BE2C (cell line): ENCODE measurements around the gene CYP19A1.

Experiments
- DNase-seq: peaks from one replicate; pipeline ENCODE4 v3.0.0-alpha.2; 2020
- H3K27me3 ChIP-seq: fragments of 250-450 bp; sonication (Bioruptor Pico); 2 replicates; pipeline ENCODE4 v1.5.1; 2020; ENCODE audit warnings: mild to moderate bottlenecking
- H3K36me3 ChIP-seq: fragments of 250-450 bp; sonication (Bioruptor Pico); 2 replicates; pipeline ENCODE4 v1.5.1; 2020; ENCODE audit warnings: mild to moderate bottlenecking
- H3K4me1 ChIP-seq: fragments of 250-450 bp; sonication (Bioruptor Pico); 2 replicates; pipeline ENCODE4 v1.5.1; 2020
- H3K4me3 ChIP-seq: 2 replicates; pipeline ENCODE4 v1.5.1; 2011; ENCODE audit warnings: low read depth, low read length
- H3K9me3 ChIP-seq: fragments of 250-450 bp; sonication (Bioruptor Pico); 2 replicates; pipeline ENCODE4 v1.5.1; 2020
- CTCF ChIP-seq: IDR thresholded peaks from 2 replicates; pipeline ENCODE4 v1.5.1; 2012; ENCODE audit warnings: mild to moderate bottlenecking, low read depth, low read length

Gene CYP19A1

GRCh38 chr15:51335087-51335486, 3.3 kb downstream of the CYP19A1 start:
- no peak for TF ChIP-seq CTCF
- Histone ChIP-seq H3K27me3 (no peaks in the 10 kb centered on the region), H3K36me3 (no peaks in the 10 kb centered on the region), H3K9me3 (no peaks in the 10 kb centered on the region), H3K4me3 (no peak overlapping the region), H3K4me1 (no peaks in the 10 kb centered on the region)
- no peak for DNase-seq

- H3K4me1 ChIP-seq = no peaks in the 10 kb centered on the region
- H3K27me3 ChIP-seq = no peaks in the 10 kb centered on the region
- no peak for DNase-seq
- H3K36me3 ChIP-seq = no peaks in the 10 kb centered on the region
- no peak for TF ChIP-seq CTCF
- H3K9me3 ChIP-seq = no peaks in the 10 kb centered on the region
- no peak overlapping the region for H3K4me3 ChIP-seq
These were observed 4.4 kb downstream of the CYP19A1 start for GRCh38 chr15:51334011-51334451.

GRCh38 chr15:51333571-51333970, 4.8 kb downstream of the CYP19A1 start:
- Histone ChIP-seq H3K4me3 (no peak overlapping the region), H3K9me3 (no peaks in the 10 kb centered on the region), H3K4me1 (no peaks in the 10 kb centered on the region), H3K27me3 (no peaks in the 10 kb centered on the region), H3K36me3 (no peaks in the 10 kb centered on the region)
- no peak for DNase-seq
- TF ChIP-seq CTCF = no peak

- TF ChIP-seq CTCF = no peak
- DNase-seq = no peak
- Histone ChIP-seq H3K4me1 (no peaks in the 10 kb centered on the region), H3K9me3 (no peaks in the 10 kb centered on the region), H3K36me3 (no peaks in the 10 kb centered on the region), H3K27me3 (no peaks in the 10 kb centered on the region), H3K4me3 (no peak overlapping the region)
These were observed 5.9 kb downstream of the CYP19A1 start for GRCh38 chr15:51332206-51333147.

- Histone ChIP-seq H3K9me3 (no peaks in the 10 kb centered on the region), H3K4me1 (no peaks in the 10 kb centered on the region), H3K36me3 (no peaks in the 10 kb centered on the region), H3K27me3 (no peaks in the 10 kb centered on the region), H3K4me3 (no peak overlapping the region)
- no peak for DNase-seq
- TF ChIP-seq CTCF = no peak
These were observed 7.3 kb downstream of the CYP19A1 start for GRCh38 chr15:51331141-51331540.

GRCh38 chr15:51328926-51329325, 9.5 kb downstream of the CYP19A1 start:
- no peaks in the 10 kb centered on the region for H3K9me3 ChIP-seq
- no peaks in the 10 kb centered on the region for H3K27me3 ChIP-seq
- TF ChIP-seq CTCF = no peak
- H3K36me3 ChIP-seq = no peaks in the 10 kb centered on the region
- H3K4me3 ChIP-seq = no peak overlapping the region
- H3K4me1 ChIP-seq = no peaks in the 10 kb centered on the region
- no peak for DNase-seq
